Stomach (tissue), 4 donors: ENCODE measurements around the gene MSRB2.

ENCODE experiments used
- EP300 ChIP-seq: sonication (generic); formaldehyde crosslinking; IDR thresholded peaks from one replicate; pipeline ENCODE4 v1.6.1; 2017; ENCODE audit warnings: antibody characterized with exemption
- POLR2A ChIP-seq, 4 donors: fragments of 450-650 bp; IDR thresholded peaks; one replicate each; pipeline ENCODE4 v1.6.1; 2016; ENCODE audit warnings: antibody characterized with exemption in 4 of 4, control low read depth in 2 of 4, mild to moderate bottlenecking in 1 of 4, moderate library complexity in 1 of 4
- POLR2AphosphoS5 ChIP-seq, 3 donors: sonication (generic); formaldehyde crosslinking; IDR thresholded peaks; one replicate each; pipeline ENCODE4 v1.6.1; 2016; ENCODE audit warnings: antibody characterized with exemption in 3 of 3
- TF ChIP-seq, protein P1 (sequence below), 7 experiments: fragments of 450-650 bp in 4 of 7; fragments of 200-600 bp in 3 of 7; sonication (generic) in 3 of 7; IDR thresholded peaks; one replicate each; pipeline ENCODE4 v1.5.1; 2016 to 2019; ENCODE audit warnings: antibody characterized with exemption in 7 of 7, control low read depth in 2 of 7, mild to moderate bottlenecking in 1 of 7

- TF ChIP-seq EP300: no peak
- TF ChIP-seq, protein P1, sequence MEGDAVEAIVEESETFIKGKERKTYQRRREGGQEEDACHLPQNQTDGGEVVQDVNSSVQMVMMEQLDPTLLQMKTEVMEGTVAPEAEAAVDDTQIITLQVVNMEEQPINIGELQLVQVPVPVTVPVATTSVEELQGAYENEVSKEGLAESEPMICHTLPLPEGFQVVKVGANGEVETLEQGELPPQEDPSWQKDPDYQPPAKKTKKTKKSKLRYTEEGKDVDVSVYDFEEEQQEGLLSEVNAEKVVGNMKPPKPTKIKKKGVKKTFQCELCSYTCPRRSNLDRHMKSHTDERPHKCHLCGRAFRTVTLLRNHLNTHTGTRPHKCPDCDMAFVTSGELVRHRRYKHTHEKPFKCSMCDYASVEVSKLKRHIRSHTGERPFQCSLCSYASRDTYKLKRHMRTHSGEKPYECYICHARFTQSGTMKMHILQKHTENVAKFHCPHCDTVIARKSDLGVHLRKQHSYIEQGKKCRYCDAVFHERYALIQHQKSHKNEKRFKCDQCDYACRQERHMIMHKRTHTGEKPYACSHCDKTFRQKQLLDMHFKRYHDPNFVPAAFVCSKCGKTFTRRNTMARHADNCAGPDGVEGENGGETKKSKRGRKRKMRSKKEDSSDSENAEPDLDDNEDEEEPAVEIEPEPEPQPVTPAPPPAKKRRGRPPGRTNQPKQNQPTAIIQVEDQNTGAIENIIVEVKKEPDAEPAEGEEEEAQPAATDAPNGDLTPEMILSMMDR (IDR thresholded peaks at IDR 0.05): no peak
- TF ChIP-seq POLR2AphosphoS5 (IDR thresholded peaks at IDR 0.05): no peak
- TF ChIP-seq POLR2A (IDR thresholded peaks at IDR 0.05): no peak
Observed at GRCh38 chr10:23051855-23052331, 43.5 kb upstream of the MSRB2 start.
